Keratinocyte (primary cell): Measurements from ENCODE around the gene HOXC12. TPM values are rescaled to one million over a fixed set of nuclear protein-coding genes. Genes with fewer than 3 reads are reported as not detected.

Source experiments
- DNase-seq: peaks from one replicate; pipeline ENCODE4 v3.0.0-alpha.2; 2011; ENCODE audit warnings: low read depth, missing footprints, low spot score
- FAIRE-seq: peaks from 2 replicates; lab custom pipeline; 2011; peaks lifted over from hg19 to GRCh38; lab: Jason Lieb, UNC
- H2AFZ ChIP-seq: 2 replicates; pipeline ENCODE4 v1.6.0; 2012; ENCODE audit warnings: low read length, control low read depth, inconsistent platforms; ENCODE audit not compliant: control insufficient read depth
- H3K27ac ChIP-seq: 2 replicates; pipeline ENCODE4 v1.5.1; 2011; ENCODE audit warnings: low read length; ENCODE audit not compliant: control insufficient read depth, insufficient read depth
- H3K27me3 ChIP-seq: 3 replicates; pipeline ENCODE4 v1.6.0; 2011; ENCODE audit warnings: low read length; ENCODE audit not compliant: control insufficient read depth, insufficient read depth; ENCODE audit errors: extremely low read depth
- H3K36me3 ChIP-seq, 2 experiments: 2 replicates in 1 of 2; 3 replicates in 1 of 2; pipeline ENCODE4 v1.5.1; 2011; ENCODE audit warnings: low read length in 2 of 2, mild to moderate bottlenecking in 1 of 2; ENCODE audit not compliant: control insufficient read depth in 2 of 2, insufficient read depth in 2 of 2; ENCODE audit errors: extremely low read depth in 1 of 2
- H3K4me1 ChIP-seq: 3 replicates; pipeline ENCODE4 v1.5.1; 2011; ENCODE audit warnings: low read length; ENCODE audit not compliant: control insufficient read depth, insufficient read depth; ENCODE audit errors: extremely low read depth
- H3K4me2 ChIP-seq: 3 replicates; pipeline ENCODE4 v1.6.0; 2011; ENCODE audit warnings: low read depth, low read length; ENCODE audit not compliant: control insufficient read depth, insufficient read depth; ENCODE audit errors: extremely low read depth
- H3K4me3 ChIP-seq, 3 experiments: fragments of 200-600 bp in 1 of 3; sonication (generic) in 1 of 3; 2 replicates in 2 of 3; 3 replicates in 1 of 3; pipeline ENCODE4 v1.5.1; 2011 to 2016; ENCODE audit warnings: low read length in 3 of 3, mild to moderate bottlenecking in 3 of 3, control low read depth in 2 of 3, inconsistent platforms in 1 of 3, low read depth in 1 of 3, mixed read lengths in 1 of 3, mixed run types in 1 of 3, moderate library complexity in 1 of 3; ENCODE audit not compliant: control insufficient read depth in 2 of 3, insufficient read depth in 2 of 3; ENCODE audit errors: extremely low read depth in 1 of 3
- H3K79me2 ChIP-seq: 2 replicates; pipeline ENCODE4 v1.6.0; 2012; ENCODE audit warnings: low read length; ENCODE audit not compliant: control insufficient read depth, insufficient read depth
- H3K9ac ChIP-seq: 3 replicates; pipeline ENCODE4 v1.6.0; 2011; ENCODE audit warnings: low read length; ENCODE audit not compliant: control insufficient read depth, insufficient read depth; ENCODE audit errors: extremely low read depth
- H3K9me1 ChIP-seq: 3 replicates; pipeline ENCODE4 v1.6.0; 2011; ENCODE audit warnings: low read length; ENCODE audit not compliant: control insufficient read depth, insufficient read depth; ENCODE audit errors: extremely low read depth
- H3K9me3 ChIP-seq: 2 replicates; pipeline ENCODE4 v1.5.1; 2012; ENCODE audit warnings: low read depth, low read length; ENCODE audit not compliant: control insufficient read depth
- H4K20me1 ChIP-seq: 3 replicates; pipeline ENCODE4 v1.6.0; 2011; ENCODE audit warnings: low read length; ENCODE audit not compliant: control insufficient read depth, insufficient read depth; ENCODE audit errors: extremely low read depth
- CTCF ChIP-seq, 3 experiments: IDR thresholded peaks in 1 of 3; conservative IDR thresholded peaks in 1 of 3; optimal IDR thresholded peaks in 1 of 3; 2 replicates in 2 of 3; 3 replicates in 1 of 3; pipeline versions ENCODE3 to v1.5.1; 2011; ENCODE audit warnings: low read length in 3 of 3, mild to moderate bottlenecking in 3 of 3, moderate library complexity in 2 of 3, control low read depth in 1 of 3, inconsistent platforms in 1 of 3; ENCODE audit not compliant: insufficient read depth in 2 of 3; ENCODE audit errors: extremely low read depth in 1 of 3
- EZH2 ChIP-seq: IDR thresholded peaks from one replicate; pipeline ENCODE4 v1.6.1; 2012; ENCODE audit warnings: inconsistent platforms, mild to moderate bottlenecking, low read length, moderate library complexity
- dilution Hi-C: fragments of 300-500 bp; cut with MboI; formaldehyde crosslinking; loops from one replicate; pipeline ENCODE4 v1.7.0; 2020; ENCODE audit warnings: low sequenced_read_pairs; ENCODE audit not compliant: extremely low pct_ligation_motif_present
- polyA plus RNA-seq, 5 experiments: library from polyadenylated mRNA; depleted of rRNA in 3 of 5; stranded (reverse) in 3 of 5; stranded (forward) in 1 of 5; unstranded in 1 of 5; fragments of >200 nt; gene quantifications; 1 replicate in 1 of 5; 2 replicates in 3 of 5; 3 replicates in 1 of 5; pipeline versions ENCODE4 v1.2.1 to v1.2.3, GENCODE V29; 2011 to 2012; ENCODE audit warnings: missing spikeins in 2 of 5, low read depth in 1 of 5, low replicate concordance in 1 of 5

The HOXC12 gene
- polyA plus RNA-seq, 1 donor (not counting 4 experiments of a cell fraction or from before 2014, with no cell fraction given), result 0.47 TPM

DNA sequence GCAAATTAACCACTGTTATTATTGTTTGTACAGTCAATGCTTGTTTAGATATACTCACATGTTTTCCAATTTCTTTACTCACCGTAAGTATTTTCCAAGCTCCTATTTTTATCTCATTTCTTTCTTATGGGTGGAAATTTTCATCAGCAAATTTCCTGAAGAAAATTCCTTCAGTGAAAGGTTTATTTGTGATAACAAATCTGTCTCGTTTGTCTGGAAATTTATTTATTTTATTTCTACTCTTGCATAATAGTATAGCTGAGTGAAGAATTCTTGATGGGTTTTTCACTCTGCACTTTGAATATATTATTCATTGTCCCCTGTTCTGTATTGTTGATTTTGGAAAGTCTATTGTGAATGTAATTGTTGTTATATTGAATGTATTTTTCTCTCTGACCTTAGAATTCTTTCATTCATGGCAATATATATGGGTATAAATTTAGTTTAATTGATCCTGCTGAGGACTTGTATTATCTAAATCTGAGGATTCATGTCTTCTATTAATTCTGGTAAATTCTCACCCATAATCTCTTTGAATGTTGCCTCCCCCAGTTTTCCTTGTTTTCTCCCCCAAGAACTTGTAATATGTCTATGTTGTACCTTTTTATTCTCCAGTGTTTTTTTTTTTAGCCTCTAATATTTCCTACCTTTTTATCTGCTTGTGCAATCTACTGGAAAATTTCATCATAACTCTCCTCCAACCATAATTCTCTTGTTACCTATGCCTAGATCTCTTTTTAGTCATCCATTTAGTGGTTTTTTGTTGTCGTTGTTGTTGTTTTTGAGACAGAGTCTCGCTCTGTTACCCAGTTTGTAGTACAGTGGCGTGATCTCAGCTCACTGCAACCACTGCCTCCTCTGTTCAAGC lies 37.7 kb upstream of the HOXC12 start:
- Histone ChIP-seq H4K20me1 (no peaks in the 10 kb centered on the region), H3K9ac (no peak overlapping the region), H3K27ac (no peak overlapping the region), H3K27me3 (no peaks in the 10 kb centered on the region), H3K4me3 (no peak overlapping the region), H3K4me1 (no peaks in the 10 kb centered on the region), H3K9me3 (no peaks in the 10 kb centered on the region), H3K79me2 (no peaks in the 10 kb centered on the region), H3K4me2 (no peak overlapping the region), H3K9me1 (no peaks in the 10 kb centered on the region), H2AFZ (no peak overlapping the region), H3K36me3 (no peaks in the 10 kb centered on the region)
- TF ChIP-seq CTCF (optimal IDR thresholded peaks at IDR 0.05 in 1 of 3, IDR thresholded peaks at IDR 0.05 in 1 of 3, conservative IDR thresholded peaks at IDR 0.05 in 1 of 3; ENCODE audit: extremely low read depth in 1 of 3, insufficient read depth in 2 of 3, low read length in 3 of 3) (no peak), EZH2 (no peak)
- no peak for DNase-seq
- dilution Hi-C loops, result no loop called here
- FAIRE-seq, result no peak

DNA sequence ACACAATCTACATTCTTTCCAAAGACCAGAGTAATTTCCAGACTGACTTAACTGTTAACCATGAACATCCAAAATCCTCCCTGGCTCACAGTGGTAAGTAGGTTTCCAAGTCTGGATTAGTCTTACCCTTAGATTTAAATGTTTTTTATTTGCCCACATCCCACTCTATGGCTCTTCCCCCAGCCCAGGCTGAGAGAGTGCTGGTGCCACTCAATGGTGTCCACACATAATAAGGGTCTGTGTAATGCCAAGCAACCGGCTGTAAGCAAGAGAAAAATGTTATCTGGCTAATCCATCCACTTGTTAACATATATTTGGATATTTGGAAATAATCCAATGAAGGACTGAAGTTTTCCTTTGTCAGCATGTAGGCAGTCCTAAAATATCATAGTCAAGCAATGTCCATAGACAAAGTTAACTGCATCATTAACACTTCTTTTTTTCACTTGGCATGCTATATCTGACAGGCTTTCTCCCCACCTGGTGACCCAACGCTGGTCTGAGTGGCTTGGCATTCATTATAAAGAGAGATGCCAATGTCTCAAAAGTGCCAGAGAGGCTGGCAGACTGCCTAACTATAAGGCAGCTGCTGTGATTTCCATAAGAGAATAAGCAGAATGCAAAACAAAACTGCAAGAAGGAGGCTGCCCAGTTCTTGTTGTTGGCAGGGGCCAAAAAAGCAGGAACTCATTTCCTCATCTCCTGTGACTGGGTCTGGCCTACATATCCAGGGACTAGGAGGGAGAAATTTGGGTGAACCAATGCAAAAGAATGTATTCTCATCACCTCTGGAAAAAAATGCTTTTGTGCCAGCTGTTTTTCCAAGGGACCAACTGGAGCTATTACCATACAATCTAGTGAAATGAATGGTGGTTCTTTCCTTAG lies 29.9 kb upstream of the HOXC12 start:
- TF ChIP-seq CTCF (optimal IDR thresholded peaks at IDR 0.05 in 1 of 3, IDR thresholded peaks at IDR 0.05 in 1 of 3, conservative IDR thresholded peaks at IDR 0.05 in 1 of 3; ENCODE audit: extremely low read depth in 1 of 3, insufficient read depth in 2 of 3, low read length in 3 of 3) (no peak), EZH2 (no peak)
- Histone ChIP-seq H3K9ac (no peak overlapping the region), H3K4me3 (no peak overlapping the region), H3K79me2 (no peaks in the 10 kb centered on the region), H3K36me3 (no peaks in the 10 kb centered on the region), H3K9me3 (no peaks in the 10 kb centered on the region), H2AFZ (no peak overlapping the region), H3K27ac (no peak overlapping the region), H3K27me3 (peaks cover 43% of the 10 kb centered on the region), H3K9me1 (no peaks in the 10 kb centered on the region), H3K4me1 (no peaks in the 10 kb centered on the region), H3K4me2 (no peak overlapping the region), H4K20me1 (no peaks in the 10 kb centered on the region)
- dilution Hi-C loops, result loop anchor here (25.0 kb wide), 1 partner anchor 162 kb away; the partner anchor contains the start of gene CISTR
- DNase-seq, result no peak
- no peak for FAIRE-seq
